SK-N-MC (cell line): Measurements from ENCODE around the gene CTF1.

ENCODE experiments used
- DNase-seq: peaks from one replicate; pipeline ENCODE4 v3.0.0-alpha.2; 2011; ENCODE audit warnings: low read depth, low spot score
- H3K27ac ChIP-seq: fragments of 200-600 bp; sonication (generic); 2 replicates; pipeline ENCODE4 v1.5.1; 2016; ENCODE audit warnings: mixed run types
- H3K36me3 ChIP-seq: fragments of 200-600 bp; sonication (generic); 2 replicates; pipeline ENCODE4 v1.6.1; 2017; ENCODE audit warnings: antibody characterized with exemption, low read length, mixed read lengths; ENCODE audit not compliant: insufficient read depth
- H3K4me3 ChIP-seq: fragments of 200-600 bp; sonication (generic); 2 replicates; pipeline ENCODE4 v1.5.1; 2016
- H3K9ac ChIP-seq: fragments of 200-600 bp; sonication (generic); 2 replicates; pipeline ENCODE4 v1.8.0; 2017; ENCODE audit warnings: mixed run types, mixed read lengths; ENCODE audit not compliant: insufficient read length
- H3K9me3 ChIP-seq: fragments of 200-600 bp; sonication (generic); 2 replicates; pipeline ENCODE4 v1.6.1; 2017; ENCODE audit warnings: low read depth, mild to moderate bottlenecking, antibody characterized with exemption, low read length, moderate library complexity, mixed read lengths
- EZH2 ChIP-seq: fragments of 200-600 bp; sonication (generic); IDR thresholded peaks from one replicate; pipeline ENCODE4 v1.6.1; 2017; ENCODE audit warnings: antibody characterized with exemption
- FOXP2 ChIP-seq: optimal IDR thresholded peaks from 2 replicates; pipeline ENCODE3; 2011; ENCODE audit warnings: mild to moderate bottlenecking, moderate library complexity; ENCODE audit not compliant: insufficient read depth; ENCODE audit errors: extremely low read length, control extremely low read depth
- POLR2AphosphoS5 ChIP-seq: IDR thresholded peaks from 2 replicates; pipeline ENCODE4 v1.6.1; 2012; ENCODE audit warnings: mild to moderate bottlenecking, low read depth, low read length, borderline replicate concordance

Gene CTF1

GRCh38 chr16:30951193-30951592 is 54.8 kb downstream of the CTF1 start:
- no peak overlapping the region for H3K9ac ChIP-seq
- no peak for DNase-seq
- H3K9me3 ChIP-seq = no peaks in the 10 kb centered on the region
- H3K36me3 ChIP-seq = no peaks in the 10 kb centered on the region; the same call in 1 of the 2 replicates
- TF ChIP-seq FOXP2 (no peak), POLR2AphosphoS5 (no peak), EZH2 (no peak)
- H3K4me3 ChIP-seq = no peak overlapping the region
- no peak overlapping the region for H3K27ac ChIP-seq

DNA sequence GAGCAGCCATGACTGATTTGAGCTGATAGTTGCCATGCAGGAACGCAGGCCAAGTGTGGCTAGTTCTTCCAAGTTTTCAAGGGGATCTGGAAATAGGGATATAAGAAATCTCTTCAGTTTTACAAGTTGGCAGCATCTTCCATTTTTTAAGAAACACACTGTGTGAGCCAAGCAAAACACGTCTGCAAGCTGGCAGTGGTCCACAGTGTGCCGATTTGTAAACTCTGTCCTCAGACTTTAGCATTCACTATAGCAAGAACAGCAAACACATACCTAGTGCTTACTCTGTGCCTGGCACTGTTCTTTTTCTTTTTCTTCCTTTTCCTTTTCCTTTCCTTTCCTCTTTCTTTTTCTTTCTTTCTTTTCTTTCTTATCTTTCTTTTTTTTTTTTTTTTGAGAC is 55.3 kb downstream of the CTF1 start:
- DNase-seq = no peak
- no peak for TF ChIP-seq POLR2AphosphoS5
- no peak for TF ChIP-seq FOXP2
- TF ChIP-seq EZH2 = no peak
- H3K27ac ChIP-seq = no peak overlapping the region
- H3K36me3 ChIP-seq = no peaks in the 10 kb centered on the region; the same call in 1 of the 2 replicates
- H3K9ac ChIP-seq = no peak overlapping the region
- no peak overlapping the region for H3K4me3 ChIP-seq
- no peaks in the 10 kb centered on the region for H3K9me3 ChIP-seq

DNA sequence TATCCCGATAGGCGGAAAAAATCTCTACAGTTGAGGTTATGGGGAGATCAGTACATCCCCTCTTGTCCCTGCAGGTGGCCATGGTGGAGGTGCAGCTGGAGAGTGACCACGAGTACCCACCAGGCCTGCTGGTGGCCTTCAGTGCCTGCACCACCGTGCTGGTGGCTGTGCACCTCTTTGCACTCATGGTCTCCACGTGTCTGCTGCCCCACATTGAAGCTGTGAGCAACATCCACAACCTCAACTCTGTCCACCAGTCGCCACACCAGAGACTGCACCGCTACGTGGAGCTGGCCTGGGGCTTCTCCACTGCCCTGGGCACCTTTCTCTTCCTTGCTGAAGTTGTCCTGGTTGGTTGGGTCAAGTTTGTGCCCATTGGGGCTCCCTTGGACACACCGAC is 56.7 kb downstream of the CTF1 start:
- Histone ChIP-seq H3K27ac (no peak overlapping the region), H3K4me3 (no peak overlapping the region), H3K36me3 (no peaks in the 10 kb centered on the region), H3K9ac (no peak overlapping the region), H3K9me3 (no peaks in the 10 kb centered on the region)
- TF ChIP-seq FOXP2 (no peak), EZH2 (no peak), POLR2AphosphoS5 (no peak)
- no peak for DNase-seq
